T-helper 22 cell (primary cell): Measurements from ENCODE around the gene JARID2.

Source experiments
- DNase-seq: peaks from one replicate; pipeline ENCODE4 v3.0.0-alpha.2; 2020; ENCODE audit warnings: low read depth

JARID2 gene

DNA sequence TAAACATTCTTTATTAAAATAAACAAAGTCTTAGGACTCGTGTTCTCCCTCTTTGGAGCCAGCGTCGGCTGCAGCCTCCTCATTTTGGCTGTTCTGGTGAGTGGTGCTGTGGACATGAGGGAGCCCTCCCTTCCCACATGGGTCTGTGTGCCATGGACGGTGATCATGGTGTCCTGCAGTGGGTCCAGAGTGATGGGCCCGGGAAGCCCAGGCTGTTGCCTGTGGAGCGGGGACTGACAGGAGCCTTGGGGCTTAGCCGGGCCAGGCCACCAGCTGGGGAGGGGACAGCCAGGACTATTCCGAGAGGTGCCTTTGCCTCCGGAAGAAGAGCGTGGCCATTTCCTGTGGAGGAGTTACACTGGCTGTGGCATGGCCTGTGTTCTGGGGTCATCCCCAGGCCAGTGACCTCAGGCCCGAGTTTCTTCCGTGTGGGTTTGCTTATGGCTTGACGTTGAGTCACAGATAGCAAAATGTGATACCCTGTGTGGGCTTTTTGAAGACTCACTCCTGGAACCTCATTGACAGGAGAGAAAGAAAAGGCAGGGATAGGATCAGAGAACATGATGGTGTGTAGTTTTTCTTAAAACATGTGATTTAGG is 263.6 kb downstream of the JARID2 start:
- no peak for DNase-seq

DNA sequence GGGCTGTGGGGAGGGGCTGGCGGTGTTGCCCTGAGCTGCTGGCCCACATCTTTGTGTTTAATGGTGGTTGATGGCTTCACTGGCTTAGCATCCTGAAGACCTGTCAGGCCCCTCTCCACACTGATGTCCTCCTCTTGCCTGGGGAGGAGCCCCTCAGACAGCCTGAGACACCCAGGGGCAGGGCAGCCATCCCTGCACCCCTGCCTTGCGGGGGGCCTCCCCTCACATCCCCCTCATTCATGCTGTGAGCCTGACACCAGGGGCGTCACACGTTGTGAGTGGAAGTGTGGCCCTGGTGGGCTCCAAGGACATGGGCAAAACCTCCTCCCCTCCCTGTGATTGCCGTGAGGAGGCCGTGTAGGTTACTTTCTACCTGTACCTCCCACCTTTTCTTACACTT is 264.3 kb downstream of the JARID2 start:
- no peak for DNase-seq

DNA sequence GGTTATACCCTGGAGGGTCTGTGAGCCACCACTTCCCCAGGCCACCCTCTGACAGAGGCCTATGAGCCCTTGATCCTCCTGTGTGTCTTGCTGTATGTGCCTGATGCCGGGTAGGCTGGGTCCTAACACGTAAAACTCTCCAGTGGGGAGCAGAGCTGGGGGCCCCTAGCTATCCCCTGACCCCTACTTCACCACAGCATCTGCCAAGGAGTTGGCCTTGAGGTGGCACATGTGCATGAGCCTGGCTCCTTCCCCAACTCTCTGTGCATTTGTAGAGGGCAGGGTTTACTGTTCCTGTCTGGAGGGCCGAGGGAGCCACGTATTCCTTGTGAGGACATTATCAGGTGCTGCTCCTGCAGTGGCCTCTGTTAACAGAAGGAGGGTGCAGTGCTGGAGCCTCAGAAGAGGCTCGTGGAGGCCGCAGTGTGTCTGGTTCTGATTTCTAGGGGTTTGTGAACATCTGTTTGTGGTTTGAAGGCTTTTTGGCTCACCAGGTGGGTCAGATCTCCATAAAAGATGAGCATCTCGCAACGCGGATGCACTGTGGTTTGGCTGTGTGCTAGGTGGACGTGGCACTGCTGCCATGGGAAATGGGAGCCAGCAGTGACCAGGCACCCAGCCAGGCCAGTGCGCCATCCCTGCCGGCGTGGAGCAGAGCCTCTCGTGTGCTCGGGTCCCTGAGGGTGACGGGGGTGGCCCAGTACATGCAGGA is 264.8 kb downstream of the JARID2 start:
- DNase-seq: no peak

DNA sequence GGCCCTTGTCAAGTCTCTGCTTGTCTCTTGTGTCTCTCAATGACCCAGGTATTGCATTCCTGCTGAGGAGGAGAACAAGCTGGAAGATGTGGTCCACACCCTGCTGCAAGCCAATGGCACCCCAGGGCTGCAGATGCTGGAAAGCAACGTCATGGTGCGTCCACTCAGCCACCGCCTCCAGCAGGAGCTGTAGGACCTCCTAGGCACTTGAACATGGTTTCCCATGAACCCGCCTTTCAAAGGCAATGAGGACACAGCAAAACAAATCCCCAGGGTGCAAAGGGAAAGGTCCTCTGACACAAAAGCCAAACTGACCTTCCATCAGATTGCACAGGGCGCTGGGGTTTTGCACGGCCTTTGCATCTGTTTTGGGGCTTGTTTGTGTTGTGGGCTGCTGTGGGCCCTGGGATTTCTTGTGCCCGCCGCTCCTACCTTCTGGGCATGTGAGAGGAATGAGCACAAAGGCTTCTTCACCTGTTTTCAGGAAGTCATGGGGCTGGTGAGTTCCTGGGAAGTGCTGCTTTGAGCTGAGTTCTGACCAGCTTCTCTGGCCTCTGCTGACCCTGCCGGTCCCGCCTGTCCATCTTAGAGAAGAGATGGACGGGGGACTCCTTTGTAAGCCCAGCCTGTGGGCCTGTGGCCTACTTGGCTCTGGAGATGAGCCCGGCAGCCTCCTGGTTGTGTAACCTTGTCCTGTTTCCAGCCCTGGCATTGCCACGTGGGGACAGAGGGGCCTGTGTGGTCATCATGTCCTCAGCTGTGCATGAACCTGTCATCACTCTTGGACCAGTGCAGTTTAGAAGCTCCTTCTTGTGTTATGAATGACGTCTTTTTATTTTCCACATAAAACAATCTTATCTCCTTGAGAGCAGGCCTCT is 265.6 kb downstream of the JARID2 start:
- DNase-seq: no peak

DNA sequence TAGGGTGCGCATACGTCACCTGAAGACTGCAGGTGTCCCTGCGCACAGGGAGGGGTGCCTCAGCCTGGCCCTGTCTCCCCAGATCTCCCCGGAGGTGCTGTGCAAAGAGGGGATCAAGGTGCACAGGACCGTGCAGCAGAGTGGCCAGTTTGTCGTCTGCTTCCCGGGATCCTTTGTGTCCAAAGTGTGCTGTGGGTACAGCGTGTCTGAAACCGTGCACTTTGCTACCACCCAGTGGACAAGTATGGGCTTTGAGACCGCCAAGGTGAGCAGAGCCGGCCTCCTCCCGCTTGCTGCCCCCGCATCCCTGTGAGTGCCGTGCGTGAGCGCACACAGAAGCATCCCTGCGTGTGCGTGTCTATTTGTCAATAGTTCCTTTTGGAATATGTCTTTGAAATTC is 266.3 kb downstream of the JARID2 start:
- no peak for DNase-seq

DNA sequence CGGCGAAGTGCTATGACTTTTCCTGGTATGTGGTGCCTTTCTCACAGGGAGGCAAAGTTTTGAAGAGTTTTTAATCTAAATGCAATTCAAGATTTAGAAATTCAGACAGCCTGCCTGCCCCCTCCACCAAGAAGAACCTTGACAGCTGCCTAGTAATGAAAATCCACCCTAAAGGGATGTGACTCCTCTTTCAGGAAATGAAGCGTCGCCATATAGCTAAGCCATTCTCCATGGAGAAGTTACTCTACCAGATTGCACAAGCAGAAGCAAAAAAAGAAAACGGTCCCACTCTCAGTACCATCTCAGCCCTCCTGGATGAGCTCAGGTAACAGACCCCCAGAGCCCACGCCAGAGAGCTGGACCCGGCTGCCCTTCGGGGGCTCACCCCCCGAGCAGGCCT is 266.9 kb downstream of the JARID2 start:
- no peak for DNase-seq

DNA sequence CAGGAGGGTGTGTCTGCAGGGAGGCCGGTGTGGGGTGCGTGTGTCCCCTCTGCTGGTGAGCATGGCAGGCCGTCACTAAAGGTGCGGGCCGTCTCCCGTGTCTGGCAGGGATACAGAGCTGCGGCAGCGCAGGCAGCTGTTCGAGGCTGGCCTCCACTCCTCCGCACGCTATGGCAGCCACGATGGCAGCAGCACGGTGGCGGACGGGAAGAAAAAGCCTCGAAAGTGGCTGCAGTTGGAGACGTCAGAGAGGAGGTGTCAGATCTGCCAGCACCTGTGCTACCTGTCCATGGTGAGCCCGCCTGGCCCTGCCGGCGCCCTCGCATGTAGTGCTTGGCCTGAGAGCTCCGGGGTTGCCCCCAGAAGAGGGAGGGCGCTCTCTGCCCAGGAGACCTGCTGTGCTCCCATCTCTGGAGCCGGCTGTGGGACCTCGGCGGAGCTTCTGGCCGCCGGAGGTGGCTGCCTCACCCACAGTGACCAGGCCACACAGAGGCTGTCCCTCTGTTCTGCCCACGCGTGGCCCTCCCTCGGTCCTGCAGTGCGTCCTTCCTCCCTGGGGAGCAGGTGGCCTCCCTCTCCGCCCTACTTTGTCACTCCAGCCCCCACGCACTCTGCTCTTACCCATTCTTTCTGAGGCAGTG is 267.4 kb downstream of the JARID2 start:
- DNase-seq: no peak

DNA sequence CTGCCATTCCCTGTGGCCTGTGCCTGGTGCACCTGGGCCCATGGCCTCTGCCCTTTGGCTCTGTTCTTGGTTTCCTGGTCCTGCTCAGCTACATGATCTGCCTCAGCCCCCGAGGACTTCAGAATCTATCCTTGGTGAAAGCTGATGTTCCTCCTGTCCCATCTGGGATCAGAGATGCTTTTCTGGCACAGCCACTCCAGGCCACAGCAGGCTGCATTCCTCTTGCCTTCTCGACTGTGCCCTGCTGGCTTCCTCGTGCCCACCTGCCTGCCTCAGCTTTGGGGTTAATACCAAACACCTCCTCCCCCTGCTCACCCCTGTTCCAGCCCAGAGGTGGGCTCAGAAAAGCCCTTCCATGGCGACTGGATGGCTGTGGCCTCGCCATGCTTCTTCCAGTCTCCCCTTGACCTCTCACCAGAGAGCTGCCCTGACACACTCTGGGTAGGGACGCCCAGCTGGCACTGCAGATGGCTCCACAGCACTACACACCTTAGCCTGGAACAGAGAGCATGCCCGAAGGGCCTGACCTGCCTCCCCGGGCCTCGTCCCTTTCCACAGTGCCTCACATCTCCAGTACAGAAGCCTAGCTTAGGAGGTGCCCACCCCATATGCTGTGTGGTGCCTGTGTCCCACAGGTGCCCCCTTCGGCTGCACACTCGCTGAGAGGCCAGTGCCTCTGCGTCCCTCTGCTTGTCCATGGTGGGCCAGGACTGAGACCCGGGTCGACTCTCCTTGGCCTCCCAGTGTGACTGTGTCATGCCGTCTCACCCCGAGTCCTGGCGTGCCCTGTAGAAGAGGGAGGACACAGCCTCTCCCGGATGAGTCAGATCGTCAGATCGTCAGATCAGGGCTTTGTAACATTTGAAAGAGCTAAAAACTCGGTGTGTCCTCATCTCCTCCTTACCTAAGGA is 268.2 kb downstream of the JARID2 start:
- DNase-seq: no peak

DNA sequence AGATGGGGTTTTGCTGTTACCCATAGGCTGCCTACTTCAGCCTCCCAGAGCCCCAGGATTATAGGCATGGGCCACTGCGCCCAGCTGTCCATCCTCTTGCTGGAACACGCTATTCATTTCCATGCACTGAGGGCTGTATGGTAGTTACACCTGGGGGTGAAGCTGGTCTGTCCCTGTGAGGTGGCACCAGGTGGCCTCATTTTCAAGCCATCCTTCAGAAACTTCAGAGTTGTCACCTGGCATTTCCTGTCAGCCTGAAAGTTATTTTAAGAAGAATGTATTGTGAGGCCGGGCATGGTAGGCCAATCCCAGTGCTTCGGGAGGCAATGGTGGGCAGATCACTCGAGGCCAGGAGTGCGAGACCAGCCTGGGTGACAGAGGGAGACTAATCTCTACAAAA is 269.4 kb downstream of the JARID2 start:
- no peak for DNase-seq

DNA sequence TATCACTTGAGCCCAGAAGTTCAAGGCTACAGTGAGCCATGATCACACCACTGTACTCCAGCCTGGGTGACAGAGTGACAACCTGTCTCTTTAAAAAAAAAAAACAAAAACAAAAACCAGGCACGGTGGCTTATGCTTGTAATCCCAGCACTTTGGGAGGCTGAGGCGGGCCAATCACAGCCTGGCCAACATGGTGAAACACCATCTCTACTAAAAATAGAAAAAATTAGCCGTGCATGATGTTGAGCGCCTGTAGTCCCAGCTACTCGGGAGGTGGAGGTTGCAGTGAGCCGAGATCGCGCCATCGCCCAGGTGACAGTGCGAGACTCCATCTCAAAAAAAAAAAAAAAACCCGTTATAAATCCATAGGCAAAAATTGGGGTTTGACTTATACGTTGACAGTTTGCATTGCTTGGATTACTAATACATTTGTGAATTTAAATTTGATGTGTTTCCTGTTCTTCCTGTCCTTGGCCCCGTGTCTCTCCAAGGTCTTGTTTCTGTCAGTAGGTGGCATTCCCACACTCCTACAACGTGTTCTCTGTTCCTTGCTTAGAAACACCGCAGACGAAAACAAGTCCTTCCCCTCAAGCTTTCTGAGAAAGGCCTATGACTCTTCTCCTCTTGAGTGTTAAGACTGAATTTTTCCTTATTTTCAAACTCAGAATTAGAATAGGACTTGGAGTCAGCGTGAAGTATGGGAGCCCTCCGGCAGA is 269.9 kb downstream of the JARID2 start:
- DNase-seq: no peak

DNA sequence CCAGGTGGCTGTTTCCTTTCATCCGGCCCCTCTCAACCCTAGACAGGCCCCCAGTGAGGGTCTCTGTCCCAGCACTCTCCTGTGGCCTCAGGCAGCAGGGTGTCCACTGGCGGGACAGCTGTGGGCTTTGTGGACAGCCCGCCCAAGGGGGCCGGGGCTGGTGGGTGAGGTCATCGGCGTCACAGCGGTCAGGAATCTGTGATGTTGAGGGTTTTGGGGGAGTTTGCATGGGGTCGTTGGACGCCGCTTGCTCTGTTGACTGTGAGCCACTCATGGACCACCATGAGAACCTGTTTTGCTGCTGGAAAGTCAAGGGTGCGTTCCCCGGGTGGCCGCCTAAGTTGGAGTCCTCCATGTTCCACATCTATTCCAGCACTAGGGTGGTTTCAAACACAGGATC is 270.5 kb downstream of the JARID2 start:
- no peak for DNase-seq

DNA sequence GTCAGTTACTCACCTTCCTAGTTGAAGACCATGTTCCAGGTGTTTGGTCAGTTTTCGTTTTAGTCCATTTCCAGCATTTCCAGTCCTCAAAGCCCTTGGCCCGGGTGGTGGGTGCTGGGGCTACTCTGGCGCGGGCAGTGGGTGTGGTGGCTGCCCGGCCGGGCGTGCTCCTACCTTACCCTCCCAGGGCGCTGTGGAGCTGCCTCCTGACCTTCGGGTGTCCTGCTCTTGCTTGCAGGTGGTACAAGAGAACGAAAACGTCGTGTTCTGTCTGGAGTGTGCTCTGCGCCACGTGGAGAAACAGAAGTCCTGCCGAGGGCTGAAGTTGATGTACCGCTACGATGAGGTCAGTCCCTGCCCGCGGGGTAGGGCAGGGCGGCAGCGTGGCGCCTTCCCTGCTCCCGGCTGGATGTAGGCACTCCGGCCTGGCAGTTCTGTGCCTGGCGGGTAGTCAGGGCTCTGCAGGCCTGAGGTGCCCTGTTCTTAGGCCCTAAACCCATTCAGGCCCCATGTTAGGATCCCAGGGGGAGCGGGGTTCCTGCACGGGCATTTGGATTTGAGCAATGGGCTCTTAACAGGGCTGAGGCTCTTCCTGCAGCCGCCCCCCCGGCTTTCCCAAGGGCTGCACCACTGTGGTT is 271.2 kb downstream of the JARID2 start:
- no peak for DNase-seq

DNA sequence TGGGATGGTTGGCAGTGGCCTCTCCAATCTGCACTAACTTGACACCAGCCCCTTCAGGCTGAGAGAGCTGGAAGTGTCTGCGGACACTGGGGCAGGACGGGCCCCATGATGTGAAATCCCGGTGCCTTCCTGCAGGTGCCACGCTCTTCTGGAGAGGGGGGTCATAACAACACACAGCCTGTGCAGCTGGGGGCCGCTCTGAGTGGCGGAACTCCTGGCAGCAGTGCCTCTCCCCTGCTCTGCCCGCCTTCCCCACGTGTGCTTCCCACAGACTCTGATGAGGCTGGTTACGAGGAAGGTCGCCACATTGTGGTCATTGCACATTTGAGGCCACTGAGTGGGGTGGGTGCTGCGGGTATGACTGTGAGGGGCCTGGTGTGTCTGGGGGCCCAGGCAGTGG is 271.7 kb downstream of the JARID2 start:
- no peak for DNase-seq

DNA sequence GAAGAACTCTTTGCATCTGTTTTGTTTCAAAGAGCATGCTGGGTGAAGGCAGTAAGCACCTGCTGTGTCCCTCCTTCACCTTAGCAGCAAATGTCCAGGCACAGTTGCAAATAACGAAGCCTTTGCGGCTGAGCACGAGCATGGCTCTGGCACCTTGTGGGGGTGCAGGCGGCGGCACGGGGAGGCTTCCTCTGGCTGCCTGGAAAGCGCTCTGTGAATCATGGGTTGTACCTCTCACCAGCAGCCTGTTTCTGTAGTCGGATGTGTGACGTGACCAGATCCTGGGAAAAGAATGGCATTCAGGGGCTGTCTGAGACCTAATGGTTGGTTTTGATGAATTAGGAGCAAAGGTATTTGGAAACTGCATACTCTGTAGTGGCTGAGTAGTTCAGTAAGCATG is 272.2 kb downstream of the JARID2 start:
- no peak for DNase-seq

DNA sequence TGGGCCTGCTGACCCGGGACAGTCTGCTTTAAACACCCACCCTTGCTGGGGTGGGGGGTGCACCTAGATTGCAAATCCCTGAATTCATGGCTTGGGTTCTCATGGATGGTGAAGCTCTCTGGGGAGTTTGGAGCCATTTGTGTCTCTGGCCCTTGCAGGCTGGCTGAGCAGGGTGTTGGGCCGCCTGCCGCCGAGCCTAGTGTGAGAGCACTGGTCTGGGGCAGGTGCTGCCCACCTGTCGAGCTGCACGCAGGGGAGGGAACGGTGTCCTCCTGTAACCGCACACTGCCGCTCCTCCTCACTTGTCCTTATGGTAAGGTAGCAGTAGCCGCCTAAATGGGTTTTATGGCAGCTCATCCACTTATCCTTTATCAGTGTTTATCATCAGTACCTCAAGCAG is 273.0 kb downstream of the JARID2 start:
- no peak for DNase-seq

DNA sequence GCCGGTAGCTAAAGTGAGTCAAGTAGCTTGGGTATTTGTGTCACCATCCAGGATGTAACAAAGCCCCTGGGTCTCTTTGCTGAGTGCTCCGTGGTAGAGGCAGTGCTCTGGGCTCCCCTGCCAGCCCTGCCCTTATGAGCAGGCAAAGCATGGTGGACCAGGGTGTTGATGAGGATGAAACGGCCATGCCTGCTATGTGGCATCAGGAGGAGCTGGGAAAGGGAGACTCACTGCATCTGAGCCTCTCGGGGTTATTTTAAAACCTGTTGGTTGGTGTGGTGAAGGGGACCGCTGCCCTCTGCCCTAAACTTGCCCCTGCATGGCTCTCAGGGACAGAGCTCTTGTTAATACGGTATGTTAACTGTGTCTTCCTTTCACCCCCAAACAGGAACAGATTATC is 273.8 kb downstream of the JARID2 start:
- no peak for DNase-seq

DNA sequence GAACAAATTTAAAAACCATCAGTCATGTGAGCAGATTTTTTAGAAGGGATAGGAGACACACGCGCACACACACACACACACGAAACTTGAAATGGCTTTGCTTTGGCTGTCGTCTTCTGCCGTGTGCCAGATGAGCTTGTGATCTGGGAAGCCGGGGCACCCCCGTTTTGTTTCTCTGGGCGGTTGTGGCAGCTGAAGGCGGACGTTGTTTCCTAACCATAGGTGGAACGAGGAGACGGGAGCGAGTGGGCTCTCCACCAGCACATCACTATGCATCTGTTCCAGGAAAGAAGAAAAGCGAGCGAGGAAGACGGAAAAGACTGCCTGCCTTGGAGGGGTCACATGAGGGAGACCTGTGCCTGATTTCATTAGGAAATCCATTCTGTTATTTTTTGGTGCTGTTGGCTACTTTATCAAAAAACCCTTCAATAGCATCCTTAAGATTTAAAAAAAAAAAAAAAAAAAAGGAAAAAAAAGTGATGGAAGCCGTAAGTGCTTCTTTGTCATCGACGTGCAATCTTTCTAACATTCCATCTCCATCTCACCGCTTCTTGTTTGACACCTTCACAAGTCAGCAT is 274.8 kb downstream of the JARID2 start:
- DNase-seq: no peak

DNA sequence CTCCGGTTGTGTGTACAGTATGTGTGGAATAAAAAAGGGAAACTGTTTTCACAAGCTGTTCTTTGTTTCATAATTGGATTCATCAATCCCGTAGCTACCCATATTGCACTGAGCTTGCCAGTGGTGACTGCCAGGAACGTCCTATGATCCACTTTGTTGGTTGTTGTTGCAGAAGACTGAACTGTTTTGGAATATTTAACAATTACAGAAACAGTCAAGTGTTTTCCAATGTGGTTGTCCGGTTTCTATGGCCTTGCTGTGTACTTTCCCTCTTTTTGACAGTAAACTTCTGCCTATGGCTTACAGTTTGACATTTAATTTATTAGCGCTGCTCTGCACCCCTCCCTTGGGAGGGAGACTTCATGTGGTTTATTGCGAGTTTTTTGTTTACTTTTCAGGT is 275.7 kb downstream of the JARID2 start:
- DNase-seq: no peak

DNA sequence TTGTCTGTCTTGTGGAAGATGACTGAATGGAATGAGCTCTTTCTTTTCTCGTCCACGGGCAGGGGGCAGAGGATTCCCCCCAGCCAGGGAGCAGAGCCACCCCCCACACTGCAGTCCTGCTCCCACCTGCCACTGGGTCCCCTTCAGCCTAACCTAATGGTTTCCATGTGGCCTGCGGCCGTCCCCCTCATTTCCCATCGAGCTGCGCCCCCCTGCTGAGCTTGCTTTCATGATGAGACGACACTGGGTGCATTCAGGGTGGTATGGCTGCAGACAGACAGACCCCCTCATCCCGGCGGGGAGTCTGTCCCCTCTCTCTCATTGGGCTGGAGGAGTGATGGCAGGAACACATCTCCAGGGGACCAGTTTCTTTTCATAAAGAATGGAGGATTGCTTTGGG is 276.2 kb downstream of the JARID2 start:
- DNase-seq: no peak

DNA sequence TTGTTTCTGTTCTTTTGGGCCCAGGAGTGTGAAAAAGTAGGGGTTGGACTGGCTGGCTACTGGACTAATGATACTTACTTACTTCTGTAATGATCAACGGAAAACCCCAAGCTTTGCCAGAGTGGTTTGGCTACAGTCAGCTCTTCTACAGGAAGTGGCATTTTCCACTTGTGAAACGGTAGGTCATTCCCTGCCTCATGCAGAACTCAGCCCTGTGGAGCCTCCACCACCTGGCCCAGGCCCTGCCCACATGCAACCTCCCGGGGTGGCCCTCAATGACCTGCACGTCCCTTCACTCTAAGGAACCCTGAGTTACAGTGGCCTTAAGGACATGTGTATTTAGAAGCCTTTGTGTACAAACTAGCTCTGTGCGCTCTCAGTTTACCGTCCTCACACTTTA is 276.6 kb downstream of the JARID2 start:
- no peak for DNase-seq
